Measurements from ENCODE around the gene OPTC. TPM values are rescaled to one million over a fixed set of nuclear protein-coding genes. Genes with fewer than 3 reads are reported as not detected.

Gene OPTC
- total RNA-seq, 1 donor from 2014 or later, result 0.36 TPM

DNA sequence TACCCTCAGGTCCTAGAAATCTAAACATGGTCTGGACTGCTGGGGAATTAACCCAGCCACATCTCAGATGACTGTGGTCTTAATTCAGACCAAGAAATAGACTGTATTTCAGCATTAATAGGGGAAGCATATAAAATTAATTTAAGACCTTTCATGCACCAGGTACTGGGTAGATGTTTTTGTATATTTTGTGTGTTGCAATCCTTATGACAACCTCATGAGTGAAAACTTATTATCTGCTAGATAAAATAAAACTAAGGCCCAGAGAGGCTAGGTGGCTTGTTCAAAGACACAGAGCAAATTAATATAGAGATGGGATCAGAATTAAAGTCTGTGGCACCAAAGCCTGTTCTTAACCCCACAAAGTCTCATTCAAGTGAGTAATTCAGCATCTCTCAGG lies 40.1 kb downstream of the OPTC start:
- H3K36me3 Mint-ChIP-seq (ENCODE audit: low read depth, unreplicated experiment), result no peaks in the 10 kb centered on the region
- no peaks in the 10 kb centered on the region for H3K9me3 Mint-ChIP-seq (ENCODE audit: unreplicated experiment)
- peaks cover 14% of the 10 kb centered on the region for H3K4me1 Mint-ChIP-seq (ENCODE audit: unreplicated experiment)
- H3K27ac Mint-ChIP-seq (ENCODE audit: unreplicated experiment), result no peak overlapping the region
- no peak for DNase-seq (ENCODE audit: low spot score)
- H3K4me3 Mint-ChIP-seq (ENCODE audit: unreplicated experiment), result no peak overlapping the region
- TF ChIP-seq, protein P1, sequence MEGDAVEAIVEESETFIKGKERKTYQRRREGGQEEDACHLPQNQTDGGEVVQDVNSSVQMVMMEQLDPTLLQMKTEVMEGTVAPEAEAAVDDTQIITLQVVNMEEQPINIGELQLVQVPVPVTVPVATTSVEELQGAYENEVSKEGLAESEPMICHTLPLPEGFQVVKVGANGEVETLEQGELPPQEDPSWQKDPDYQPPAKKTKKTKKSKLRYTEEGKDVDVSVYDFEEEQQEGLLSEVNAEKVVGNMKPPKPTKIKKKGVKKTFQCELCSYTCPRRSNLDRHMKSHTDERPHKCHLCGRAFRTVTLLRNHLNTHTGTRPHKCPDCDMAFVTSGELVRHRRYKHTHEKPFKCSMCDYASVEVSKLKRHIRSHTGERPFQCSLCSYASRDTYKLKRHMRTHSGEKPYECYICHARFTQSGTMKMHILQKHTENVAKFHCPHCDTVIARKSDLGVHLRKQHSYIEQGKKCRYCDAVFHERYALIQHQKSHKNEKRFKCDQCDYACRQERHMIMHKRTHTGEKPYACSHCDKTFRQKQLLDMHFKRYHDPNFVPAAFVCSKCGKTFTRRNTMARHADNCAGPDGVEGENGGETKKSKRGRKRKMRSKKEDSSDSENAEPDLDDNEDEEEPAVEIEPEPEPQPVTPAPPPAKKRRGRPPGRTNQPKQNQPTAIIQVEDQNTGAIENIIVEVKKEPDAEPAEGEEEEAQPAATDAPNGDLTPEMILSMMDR (IDR thresholded peaks at IDR 0.05; ENCODE audit: unreplicated experiment), result no peak
- peaks cover 5% of the 10 kb centered on the region for H3K27me3 Mint-ChIP-seq (ENCODE audit: unreplicated experiment)

DNA sequence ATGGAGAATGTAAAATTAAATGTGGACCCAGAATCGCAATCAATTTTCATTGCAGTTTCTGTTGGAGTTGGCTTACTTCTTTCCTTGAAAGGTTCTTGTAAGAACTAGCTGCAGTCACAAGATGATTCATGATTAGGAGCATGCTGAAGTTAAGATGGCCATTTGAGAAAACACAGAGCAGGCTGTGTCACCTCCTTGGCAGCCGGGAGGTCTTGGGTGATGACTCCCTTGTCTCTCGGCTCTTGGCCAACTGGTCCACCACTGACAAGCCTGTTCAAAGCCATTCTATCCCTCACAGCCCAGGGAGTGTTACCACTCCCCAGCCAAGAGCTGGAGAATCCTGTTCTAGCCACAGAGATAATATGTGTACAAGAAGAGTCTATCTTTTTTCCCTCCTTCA lies 40.6 kb downstream of the OPTC start:
- no peaks in the 10 kb centered on the region for H3K36me3 Mint-ChIP-seq (ENCODE audit: low read depth, unreplicated experiment)
- no peak for DNase-seq (ENCODE audit: low spot score)
- TF ChIP-seq, protein P1 (IDR thresholded peaks at IDR 0.05; ENCODE audit: unreplicated experiment), result no peak

DNA sequence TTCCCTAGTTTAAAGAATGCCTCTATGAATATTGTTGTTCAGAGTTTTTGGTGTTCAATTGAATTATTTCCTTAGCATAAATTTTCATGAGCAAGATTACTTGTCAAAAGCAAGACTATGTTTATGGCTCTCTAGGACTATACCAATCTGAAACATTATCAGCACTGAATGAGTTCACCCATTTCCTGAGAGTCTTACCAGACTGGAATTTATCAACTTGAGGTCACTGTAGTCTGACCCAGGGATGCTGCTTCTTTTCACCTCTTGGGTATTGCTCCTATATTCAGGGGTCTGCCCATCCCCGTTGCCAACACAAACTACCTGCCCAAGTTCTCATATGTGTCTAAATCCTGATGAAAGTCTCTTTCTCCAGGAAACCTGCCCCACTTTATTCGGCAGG lies 42.6 kb downstream of the OPTC start:
- H3K27ac Mint-ChIP-seq (ENCODE audit: unreplicated experiment), result no peak overlapping the region
- no peaks in the 10 kb centered on the region for H3K36me3 Mint-ChIP-seq (ENCODE audit: low read depth, unreplicated experiment)
- H3K9me3 Mint-ChIP-seq (ENCODE audit: unreplicated experiment), result no peaks in the 10 kb centered on the region
- TF ChIP-seq, protein P1 (IDR thresholded peaks at IDR 0.05; ENCODE audit: unreplicated experiment), result no peak
- DNase-seq (ENCODE audit: low spot score), result no peak
- no peaks in the 10 kb centered on the region for H3K4me1 Mint-ChIP-seq (ENCODE audit: unreplicated experiment)
- peaks cover 4% of the 10 kb centered on the region for H3K27me3 Mint-ChIP-seq (ENCODE audit: unreplicated experiment)
- H3K4me3 Mint-ChIP-seq (ENCODE audit: unreplicated experiment), result no peak overlapping the region

More for the DNA sequence above, 40.6 kb downstream of the OPTC start:
- H3K27me3 Mint-ChIP-seq (ENCODE audit: unreplicated experiment), result peaks cover 4% of the 10 kb centered on the region
- no peaks in the 10 kb centered on the region for H3K9me3 Mint-ChIP-seq (ENCODE audit: unreplicated experiment)
- peaks cover 8% of the 10 kb centered on the region for H3K4me1 Mint-ChIP-seq (ENCODE audit: unreplicated experiment)
- no peak overlapping the region for H3K27ac Mint-ChIP-seq (ENCODE audit: unreplicated experiment)
- H3K4me3 Mint-ChIP-seq (ENCODE audit: unreplicated experiment), result no peak overlapping the region

DNA sequence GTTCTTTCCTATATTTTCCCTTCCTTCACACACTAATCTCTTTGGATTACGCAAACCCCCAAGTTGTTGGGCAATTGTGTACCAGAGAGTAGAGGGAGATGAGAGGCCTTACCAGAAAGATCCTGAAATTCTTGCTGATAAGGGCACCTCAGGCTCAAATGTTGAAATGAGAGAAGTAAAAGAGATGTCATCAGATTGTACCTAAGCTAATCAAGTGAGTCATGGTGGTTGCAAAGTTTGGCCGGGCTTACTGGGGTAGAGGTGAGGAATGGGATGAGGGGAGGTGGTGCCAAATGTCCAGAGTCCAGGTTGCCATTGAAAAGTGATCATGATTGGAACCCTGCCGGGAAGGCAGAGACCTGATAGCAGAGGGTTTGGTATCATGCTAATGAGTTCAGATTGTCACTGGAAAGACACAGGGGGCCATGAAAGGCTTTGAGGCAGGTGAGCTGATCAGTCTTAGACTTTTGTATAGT lies 43.1 kb downstream of the OPTC start:
- Mint-ChIP-seq H3K36me3 (ENCODE audit: low read depth, unreplicated experiment) (no peaks in the 10 kb centered on the region), H3K27me3 (ENCODE audit: unreplicated experiment) (peaks cover 1% of the 10 kb centered on the region), H3K4me3 (ENCODE audit: unreplicated experiment) (no peak overlapping the region), H3K27ac (ENCODE audit: unreplicated experiment) (no peak overlapping the region), H3K4me1 (ENCODE audit: unreplicated experiment) (no peaks in the 10 kb centered on the region), H3K9me3 (ENCODE audit: unreplicated experiment) (no peaks in the 10 kb centered on the region)
- TF ChIP-seq, protein P1 (IDR thresholded peaks at IDR 0.05; ENCODE audit: unreplicated experiment), result no peak
- no peak for DNase-seq (ENCODE audit: low spot score)

DNA sequence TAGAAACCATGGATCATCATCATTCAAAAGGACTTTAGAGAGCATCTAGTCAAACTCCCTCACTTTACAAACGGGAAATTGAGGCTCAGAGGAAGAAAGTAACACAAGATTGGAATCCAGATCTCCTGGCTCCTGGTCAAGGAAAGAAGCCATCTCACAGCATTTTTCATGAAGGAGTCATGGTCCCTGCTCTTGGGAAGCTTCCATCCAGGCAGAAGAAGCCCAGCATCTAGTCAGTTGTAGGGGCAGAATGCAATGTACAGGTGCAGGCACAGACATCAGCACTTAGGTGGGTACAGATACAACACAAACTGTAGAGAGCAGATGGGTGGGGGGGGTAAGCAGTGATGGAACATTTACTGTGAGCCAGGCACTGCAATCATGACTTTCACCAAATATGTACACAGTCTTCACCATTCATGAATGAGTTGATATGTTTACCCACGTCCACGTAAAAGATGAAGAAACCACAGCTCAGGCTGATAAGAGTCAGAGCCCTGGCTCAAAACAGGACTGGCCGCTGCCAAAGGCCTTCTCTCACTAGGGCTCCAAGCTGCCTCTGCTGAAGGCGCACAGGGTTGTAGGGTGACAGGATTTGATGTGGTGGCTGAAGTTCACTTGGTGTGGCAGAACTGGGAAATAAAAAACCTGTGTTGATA lies 44.0 kb downstream of the OPTC start:
- Mint-ChIP-seq H3K9me3 (ENCODE audit: unreplicated experiment) (no peaks in the 10 kb centered on the region), H3K4me3 (ENCODE audit: unreplicated experiment) (no peak overlapping the region), H3K4me1 (ENCODE audit: unreplicated experiment) (no peaks in the 10 kb centered on the region), H3K36me3 (ENCODE audit: low read depth, unreplicated experiment) (no peaks in the 10 kb centered on the region), H3K27me3 (ENCODE audit: unreplicated experiment) (no peaks in the 10 kb centered on the region), H3K27ac (ENCODE audit: unreplicated experiment) (no peak overlapping the region)
- TF ChIP-seq, protein P1 (IDR thresholded peaks at IDR 0.05; ENCODE audit: unreplicated experiment), result no peak
- no peak for DNase-seq (ENCODE audit: low spot score)
